ENCODE data around the gene NUCKS1.

The NUCKS1 gene

GRCh38 chr1:205714190-205714905, 35.6 kb downstream of the NUCKS1 start:
- TF ChIP-seq CTCF (IDR thresholded peaks at IDR 0.05; ENCODE audit: unreplicated experiment in 3 of 3) = no peak
- Mint-ChIP-seq H3K4me3 (no peak overlapping the region), H3K36me3 (ENCODE audit: low read depth) (peaks cover 59% of the 10 kb centered on the region), H3K27me3 (ENCODE audit: low read depth) (no peaks in the 10 kb centered on the region), H3K27ac (peak overlapping the region in 2 of 3 experiments; percentile 58 to 68), H3K4me1 (peaks cover 45% of the 10 kb centered on the region), H3K9me3 (no peaks in the 10 kb centered on the region)

- no peak overlapping the region for H3K4me3 Mint-ChIP-seq
- peak overlapping the region; percentile 35 to 68 (median 35) for H3K27ac Mint-ChIP-seq
- peaks cover 49% of the 10 kb centered on the region for H3K36me3 Mint-ChIP-seq (ENCODE audit: low read depth)
- H3K4me1 Mint-ChIP-seq = peaks cover 66% of the 10 kb centered on the region
- no peaks in the 10 kb centered on the region for H3K9me3 Mint-ChIP-seq
- peak; percentile 87 to 96 (median 91) for TF ChIP-seq CTCF (IDR thresholded peaks at IDR 0.05; ENCODE audit: unreplicated experiment in 3 of 3)
- no peaks in the 10 kb centered on the region for H3K27me3 Mint-ChIP-seq (ENCODE audit: low read depth)
Measured at GRCh38 chr1:205711105-205712048, 38.6 kb downstream of the NUCKS1 start.

GRCh38 chr1:205710201-205711062, 39.5 kb downstream of the NUCKS1 start:
- Mint-ChIP-seq H3K4me3 (no peak overlapping the region), H3K27me3 (ENCODE audit: low read depth) (no peaks in the 10 kb centered on the region), H3K9me3 (no peaks in the 10 kb centered on the region), H3K27ac (peak overlapping the region; percentile 68 to 92 (median 79)), H3K4me1 (peaks cover 67% of the 10 kb centered on the region), H3K36me3 (ENCODE audit: low read depth) (peaks cover 40% of the 10 kb centered on the region)
- TF ChIP-seq CTCF (IDR thresholded peaks at IDR 0.05; ENCODE audit: unreplicated experiment in 3 of 3) = no peak

- no peak for TF ChIP-seq CTCF (IDR thresholded peaks at IDR 0.05; ENCODE audit: unreplicated experiment in 3 of 3)
- no peaks in the 10 kb centered on the region for H3K9me3 Mint-ChIP-seq
- peaks cover 68% of the 10 kb centered on the region for H3K4me1 Mint-ChIP-seq
- peak overlapping the region; percentile 71 to 92 (median 79) for H3K27ac Mint-ChIP-seq
- H3K36me3 Mint-ChIP-seq (ENCODE audit: low read depth) = peaks cover 32% of the 10 kb centered on the region
- no peaks in the 10 kb centered on the region for H3K27me3 Mint-ChIP-seq (ENCODE audit: low read depth)
- no peak overlapping the region for H3K4me3 Mint-ChIP-seq
Measured at GRCh38 chr1:205709640-205710039, 40.3 kb downstream of the NUCKS1 start.

- Mint-ChIP-seq H3K27ac (peak overlapping the region; percentile 71 to 92 (median 79)), H3K9me3 (no peaks in the 10 kb centered on the region), H3K4me1 (peaks cover 64% of the 10 kb centered on the region), H3K4me3 (no peak overlapping the region), H3K36me3 (ENCODE audit: low read depth) (peaks cover 30% of the 10 kb centered on the region), H3K27me3 (ENCODE audit: low read depth) (no peaks in the 10 kb centered on the region)
- no peak for TF ChIP-seq CTCF (IDR thresholded peaks at IDR 0.05; ENCODE audit: unreplicated experiment in 3 of 3)
Measured at GRCh38 chr1:205709059-205709398, 41.0 kb downstream of the NUCKS1 start.

Data from nephron (organoid).